Measurements from ENCODE around the gene MTOR.
A peak's percentile ranks its signal among the peaks of the same experiment; 100 is the strongest.

MTOR gene

GRCh38 chr1:11284784-11285183, 22.4 kb upstream of the MTOR start:
- Mint-ChIP-seq H3K27me3 (ENCODE audit: low read depth, poor library complexity) (no peaks in the 10 kb centered on the region), H3K36me3 (ENCODE audit: low read depth) (peaks cover 33% of the 10 kb centered on the region), H3K4me3 (no peak overlapping the region), H3K4me1 (peaks cover 28% of the 10 kb centered on the region), H3K9me3 (no peaks in the 10 kb centered on the region), H3K27ac (no peak overlapping the region)
- no peak for DNase-seq
- no peak for TF ChIP-seq CTCF (IDR thresholded peaks at IDR 0.05)

GRCh38 chr1:11283151-11283550, 20.8 kb upstream of the MTOR start:
- no peak overlapping the region for H3K4me3 Mint-ChIP-seq
- no peaks in the 10 kb centered on the region for H3K9me3 Mint-ChIP-seq
- no peaks in the 10 kb centered on the region for H3K27me3 Mint-ChIP-seq (ENCODE audit: low read depth, poor library complexity)
- peaks cover 23% of the 10 kb centered on the region for H3K4me1 Mint-ChIP-seq
- TF ChIP-seq CTCF (IDR thresholded peaks at IDR 0.05): no peak
- no peak overlapping the region for H3K27ac Mint-ChIP-seq
- no peak for DNase-seq
- peaks cover 46% of the 10 kb centered on the region for H3K36me3 Mint-ChIP-seq (ENCODE audit: low read depth)

GRCh38 chr1:11281518-11282331, 19.4 kb upstream of the MTOR start:
- H3K36me3 Mint-ChIP-seq (ENCODE audit: low read depth): peaks cover 50% of the 10 kb centered on the region

GRCh38 chr1:11280719-11281376, 18.5 kb upstream of the MTOR start:
- no peaks in the 10 kb centered on the region for H3K27me3 Mint-ChIP-seq (ENCODE audit: low read depth, poor library complexity)
- H3K9me3 Mint-ChIP-seq: no peaks in the 10 kb centered on the region
- no peak for TF ChIP-seq CTCF (IDR thresholded peaks at IDR 0.05)
- H3K4me3 Mint-ChIP-seq: no peak overlapping the region
- H3K36me3 Mint-ChIP-seq (ENCODE audit: low read depth): peaks cover 45% of the 10 kb centered on the region
- no peak for DNase-seq
- H3K4me1 Mint-ChIP-seq: peaks cover 12% of the 10 kb centered on the region
- H3K27ac Mint-ChIP-seq: no peak overlapping the region

More at GRCh38 chr1:11281518-11282331, 19.4 kb upstream of the MTOR start:
- H3K9me3 Mint-ChIP-seq: no peaks in the 10 kb centered on the region
- H3K4me3 Mint-ChIP-seq: no peak overlapping the region
- H3K4me1 Mint-ChIP-seq: peaks cover 17% of the 10 kb centered on the region
- no peak overlapping the region for H3K27ac Mint-ChIP-seq
- no peak for TF ChIP-seq CTCF (IDR thresholded peaks at IDR 0.05)
- H3K27me3 Mint-ChIP-seq (ENCODE audit: low read depth, poor library complexity): no peaks in the 10 kb centered on the region
- DNase-seq: no peak

- H3K27ac Mint-ChIP-seq: peak overlapping the region; percentile 41
- DNase-seq: no peak
- H3K9me3 Mint-ChIP-seq: no peaks in the 10 kb centered on the region
- H3K4me3 Mint-ChIP-seq: no peak overlapping the region
- H3K36me3 Mint-ChIP-seq (ENCODE audit: low read depth): peaks cover 45% of the 10 kb centered on the region
- H3K4me1 Mint-ChIP-seq: peaks cover 21% of the 10 kb centered on the region
- TF ChIP-seq CTCF (IDR thresholded peaks at IDR 0.05): no peak
- no peaks in the 10 kb centered on the region for H3K27me3 Mint-ChIP-seq (ENCODE audit: low read depth, poor library complexity)
These were observed 17.3 kb upstream of the MTOR start for GRCh38 chr1:11279630-11280029.
